K562 (cell line): Measurements from ENCODE around the gene ADCY4. TPM values are rescaled to one million over a fixed set of nuclear protein-coding genes. Genes with fewer than 3 reads are reported as not detected.

Experiments used
- BACH1 ChIP-seq: fragments of 200-800 bp; sonication (Bioruptor generic); IDR thresholded peaks from 2 replicates; pipeline ENCODE4 v1.6.1; 2016; ENCODE audit warnings: missing genetic modification characterization, missing compliant biosample characterization
- C11orf30 ChIP-seq: fragments of 450-650 bp; IDR thresholded peaks from 2 replicates; pipeline ENCODE4 v1.6.1; 2016; ENCODE audit warnings: low read depth, mild to moderate bottlenecking
- ELF4 ChIP-seq: fragments of 450-650 bp; formaldehyde crosslinking; IDR thresholded peaks from 2 replicates; pipeline ENCODE4 v1.4.0; 2022; ENCODE audit warnings: missing genetic modification characterization
- EP400 ChIP-seq: fragments of 450-650 bp; IDR thresholded peaks from 2 replicates; pipeline ENCODE4 v1.6.1; 2017; ENCODE audit warnings: antibody characterized with exemption, mild to moderate bottlenecking, moderate library complexity
- ETV5 ChIP-seq: sonication (generic); formaldehyde crosslinking; IDR thresholded peaks from 2 replicates; pipeline ENCODE4 v1.4.0; 2020; ENCODE audit warnings: low read depth, mild to moderate bottlenecking, missing genetic modification reagents
- HMG20A ChIP-seq: fragments of 450-650 bp; formaldehyde crosslinking; conservative IDR thresholded peaks from 2 replicates; pipeline ENCODE4 v1.4.0; 2020; ENCODE audit warnings: mild to moderate bottlenecking, mixed read lengths
- NBN ChIP-seq: fragments of 450-650 bp; IDR thresholded peaks from 2 replicates; pipeline ENCODE4 v1.6.1; 2016; ENCODE audit warnings: low read depth, mild to moderate bottlenecking
- PCBP1 ChIP-seq: fragments of 200-400 bp; formaldehyde crosslinking; IDR thresholded peaks from 2 replicates; pipeline ENCODE4 v1.6.1; 2018; ENCODE audit warnings: mild to moderate bottlenecking, low read depth, low read length; ENCODE audit not compliant: poor library complexity, severe bottlenecking
- RAD21 ChIP-seq, 2 experiments: fragments of 250-450 bp in 1 of 2; fragments of 450-650 bp in 1 of 2; sonication (Bioruptor Pico) in 1 of 2; formaldehyde crosslinking in 1 of 2; IDR thresholded peaks in 1 of 2; conservative IDR thresholded peaks in 1 of 2; 2 replicates each; pipeline versions ENCODE4 v1.4.0 to v1.8.0; 2020 to 2022; ENCODE audit warnings: mild to moderate bottlenecking in 2 of 2, moderate library complexity in 1 of 2
- TAF15 ChIP-seq: fragments of 200-400 bp; formaldehyde crosslinking; IDR thresholded peaks from 2 replicates; pipeline ENCODE4 v1.6.1; 2017; ENCODE audit warnings: mild to moderate bottlenecking, low read depth, low read length, moderate library complexity
- TRIM28 ChIP-seq: fragments of 450-650 bp; IDR thresholded peaks from 2 replicates; pipeline ENCODE4 v1.6.1; 2017
- ZBTB7A ChIP-seq: IDR thresholded peaks from 2 replicates; pipeline ENCODE4 v1.6.1; 2011; ENCODE audit warnings: low read depth, mild to moderate bottlenecking, low read length, moderate library complexity, borderline replicate concordance; ENCODE audit not compliant: control insufficient read depth
- ZNF282 ChIP-seq: sonication (generic); formaldehyde crosslinking; IDR thresholded peaks from 2 replicates; pipeline ENCODE4 v1.8.1; 2023; ENCODE audit warnings: missing genetic modification reagents
- ZNF444 ChIP-seq: fragments of 250-450 bp; sonication (Bioruptor Pico); IDR thresholded peaks from 2 replicates; pipeline ENCODE4 v1.4.0; 2020; ENCODE audit warnings: mild to moderate bottlenecking, moderate library complexity
- polyA plus RNA-seq, 8 experiments: library from polyadenylated mRNA; depleted of rRNA in 4 of 8; stranded (reverse) in 5 of 8; unstranded in 3 of 8; fragments of >200 nt; fragmentation: Nextera tagmentation in 2 of 8; fragmentation: Illumina TruSeq in 1 of 8; extraction: Ambion mirVana in 2 of 8; extraction: Trizol in 1 of 8; gene quantifications; 2 replicates each; pipeline versions ENCODE4 v1.2.1 to v1.2.3, GENCODE V29; 2011 to 2014; ENCODE audit warnings: inconsistent platforms in 1 of 8, missing spikeins in 1 of 8
- total RNA-seq, 7 experiments: library from RNA; depleted of rRNA in 6 of 7; stranded (reverse); fragments of >200 nt in 6 of 7; fragmentation: Illumina TruSeq in 2 of 7; extraction: Trizol in 2 of 7; gene quantifications; 2 replicates each; pipeline versions ENCODE4 v1.2.1 to v1.2.3, GENCODE V29; 2011 to 2021; ENCODE audit warnings: low replicate concordance in 1 of 7
- TF ChIP-seq, protein P1 (sequence below): IDR thresholded peaks from 2 replicates; pipeline ENCODE4 v1.6.1; 2016; ENCODE audit warnings: missing genetic modification characterization, missing compliant biosample characterization
- TF ChIP-seq, protein P2 (sequence below): fragments of 450-650 bp; IDR thresholded peaks from 2 replicates; pipeline ENCODE4 v1.6.1; 2016; ENCODE audit warnings: mild to moderate bottlenecking, moderate library complexity

ADCY4 gene
- total and polyA plus RNA-seq, 9 of the 15 experiments (the other 6 are each of a cell fraction or from before 2014, with no cell fraction given), result 0.04 to 0.31 (median 0.15) TPM; not detected in 2

DNA sequence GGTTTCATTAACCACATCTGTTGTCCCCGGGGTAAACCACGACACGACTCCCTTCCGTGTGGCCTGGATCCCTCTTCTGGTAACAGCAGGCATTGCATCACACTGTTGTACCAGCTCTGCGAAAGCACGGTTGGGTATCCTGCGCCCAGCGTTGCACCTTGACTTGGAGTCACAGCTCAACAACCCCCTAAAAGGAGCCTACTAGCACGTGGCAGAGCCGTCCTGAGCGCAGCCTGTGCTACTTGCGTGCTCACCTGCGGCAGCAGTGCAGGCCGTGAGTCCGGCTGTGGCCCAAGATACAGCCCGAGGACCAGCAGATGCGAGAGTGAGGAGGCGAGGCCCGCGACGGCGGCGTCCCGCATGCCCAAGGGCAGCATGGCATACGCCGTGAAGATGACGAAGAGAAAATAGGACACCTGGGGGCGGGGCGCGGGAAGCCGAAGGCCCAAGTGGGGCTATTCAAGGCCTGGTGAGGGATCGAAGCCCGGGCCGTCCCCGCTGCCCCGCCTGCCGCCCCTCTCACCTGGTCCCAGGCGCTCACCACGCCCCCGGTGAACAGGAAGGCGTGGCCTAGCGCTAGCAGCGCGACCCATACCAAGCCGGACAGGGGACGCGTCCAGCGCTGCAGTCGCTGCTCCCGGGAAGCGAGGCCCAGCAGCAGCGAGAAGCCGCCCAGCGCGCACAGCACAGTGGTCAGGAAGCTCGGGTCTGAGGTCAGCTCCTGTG, 2.4 kb downstream of the ADCY4 start (continued):
- TF ChIP-seq ZBTB7A (no peak), PCBP1 (no peak), TAF15 (no peak), NBN (no peak), EP400 (no peak), RAD21 (CRISPR knock-in tag; conservative IDR thresholded peaks at IDR 0.05 in 1 of 2, IDR thresholded peaks at IDR 0.05 in 1 of 2) (peak; percentile 33 to 48; a peak in 3 of 4 replicates), ZNF282 (CRISPR knock-in tag) (0 out of 2 replicates have a peak, but pooled peaks have one; percentile 68), BACH1 (tag) (no peak), ETV5 (CRISPR knock-in tag) (no peak), HMG20A (no peak), C11orf30 (no peak), TRIM28 (no peak), ELF4 (CRISPR knock-in tag) (no peak), ZNF444 (CRISPR knock-in tag) (no peak)
- TF ChIP-seq, protein P1, sequence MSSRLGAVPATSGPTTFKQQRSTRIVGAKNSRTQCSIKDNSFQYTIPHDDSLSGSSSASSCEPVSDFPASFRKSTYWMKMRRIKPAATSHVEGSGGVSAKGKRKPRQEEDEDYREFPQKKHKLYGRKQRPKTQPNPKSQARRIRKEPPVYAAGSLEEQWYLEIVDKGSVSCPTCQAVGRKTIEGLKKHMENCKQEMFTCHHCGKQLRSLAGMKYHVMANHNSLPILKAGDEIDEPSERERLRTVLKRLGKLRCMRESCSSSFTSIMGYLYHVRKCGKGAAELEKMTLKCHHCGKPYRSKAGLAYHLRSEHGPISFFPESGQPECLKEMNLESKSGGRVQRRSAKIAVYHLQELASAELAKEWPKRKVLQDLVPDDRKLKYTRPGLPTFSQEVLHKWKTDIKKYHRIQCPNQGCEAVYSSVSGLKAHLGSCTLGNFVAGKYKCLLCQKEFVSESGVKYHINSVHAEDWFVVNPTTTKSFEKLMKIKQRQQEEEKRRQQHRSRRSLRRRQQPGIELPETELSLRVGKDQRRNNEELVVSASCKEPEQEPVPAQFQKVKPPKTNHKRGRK (tag), result no peak
- TF ChIP-seq, protein P2, sequence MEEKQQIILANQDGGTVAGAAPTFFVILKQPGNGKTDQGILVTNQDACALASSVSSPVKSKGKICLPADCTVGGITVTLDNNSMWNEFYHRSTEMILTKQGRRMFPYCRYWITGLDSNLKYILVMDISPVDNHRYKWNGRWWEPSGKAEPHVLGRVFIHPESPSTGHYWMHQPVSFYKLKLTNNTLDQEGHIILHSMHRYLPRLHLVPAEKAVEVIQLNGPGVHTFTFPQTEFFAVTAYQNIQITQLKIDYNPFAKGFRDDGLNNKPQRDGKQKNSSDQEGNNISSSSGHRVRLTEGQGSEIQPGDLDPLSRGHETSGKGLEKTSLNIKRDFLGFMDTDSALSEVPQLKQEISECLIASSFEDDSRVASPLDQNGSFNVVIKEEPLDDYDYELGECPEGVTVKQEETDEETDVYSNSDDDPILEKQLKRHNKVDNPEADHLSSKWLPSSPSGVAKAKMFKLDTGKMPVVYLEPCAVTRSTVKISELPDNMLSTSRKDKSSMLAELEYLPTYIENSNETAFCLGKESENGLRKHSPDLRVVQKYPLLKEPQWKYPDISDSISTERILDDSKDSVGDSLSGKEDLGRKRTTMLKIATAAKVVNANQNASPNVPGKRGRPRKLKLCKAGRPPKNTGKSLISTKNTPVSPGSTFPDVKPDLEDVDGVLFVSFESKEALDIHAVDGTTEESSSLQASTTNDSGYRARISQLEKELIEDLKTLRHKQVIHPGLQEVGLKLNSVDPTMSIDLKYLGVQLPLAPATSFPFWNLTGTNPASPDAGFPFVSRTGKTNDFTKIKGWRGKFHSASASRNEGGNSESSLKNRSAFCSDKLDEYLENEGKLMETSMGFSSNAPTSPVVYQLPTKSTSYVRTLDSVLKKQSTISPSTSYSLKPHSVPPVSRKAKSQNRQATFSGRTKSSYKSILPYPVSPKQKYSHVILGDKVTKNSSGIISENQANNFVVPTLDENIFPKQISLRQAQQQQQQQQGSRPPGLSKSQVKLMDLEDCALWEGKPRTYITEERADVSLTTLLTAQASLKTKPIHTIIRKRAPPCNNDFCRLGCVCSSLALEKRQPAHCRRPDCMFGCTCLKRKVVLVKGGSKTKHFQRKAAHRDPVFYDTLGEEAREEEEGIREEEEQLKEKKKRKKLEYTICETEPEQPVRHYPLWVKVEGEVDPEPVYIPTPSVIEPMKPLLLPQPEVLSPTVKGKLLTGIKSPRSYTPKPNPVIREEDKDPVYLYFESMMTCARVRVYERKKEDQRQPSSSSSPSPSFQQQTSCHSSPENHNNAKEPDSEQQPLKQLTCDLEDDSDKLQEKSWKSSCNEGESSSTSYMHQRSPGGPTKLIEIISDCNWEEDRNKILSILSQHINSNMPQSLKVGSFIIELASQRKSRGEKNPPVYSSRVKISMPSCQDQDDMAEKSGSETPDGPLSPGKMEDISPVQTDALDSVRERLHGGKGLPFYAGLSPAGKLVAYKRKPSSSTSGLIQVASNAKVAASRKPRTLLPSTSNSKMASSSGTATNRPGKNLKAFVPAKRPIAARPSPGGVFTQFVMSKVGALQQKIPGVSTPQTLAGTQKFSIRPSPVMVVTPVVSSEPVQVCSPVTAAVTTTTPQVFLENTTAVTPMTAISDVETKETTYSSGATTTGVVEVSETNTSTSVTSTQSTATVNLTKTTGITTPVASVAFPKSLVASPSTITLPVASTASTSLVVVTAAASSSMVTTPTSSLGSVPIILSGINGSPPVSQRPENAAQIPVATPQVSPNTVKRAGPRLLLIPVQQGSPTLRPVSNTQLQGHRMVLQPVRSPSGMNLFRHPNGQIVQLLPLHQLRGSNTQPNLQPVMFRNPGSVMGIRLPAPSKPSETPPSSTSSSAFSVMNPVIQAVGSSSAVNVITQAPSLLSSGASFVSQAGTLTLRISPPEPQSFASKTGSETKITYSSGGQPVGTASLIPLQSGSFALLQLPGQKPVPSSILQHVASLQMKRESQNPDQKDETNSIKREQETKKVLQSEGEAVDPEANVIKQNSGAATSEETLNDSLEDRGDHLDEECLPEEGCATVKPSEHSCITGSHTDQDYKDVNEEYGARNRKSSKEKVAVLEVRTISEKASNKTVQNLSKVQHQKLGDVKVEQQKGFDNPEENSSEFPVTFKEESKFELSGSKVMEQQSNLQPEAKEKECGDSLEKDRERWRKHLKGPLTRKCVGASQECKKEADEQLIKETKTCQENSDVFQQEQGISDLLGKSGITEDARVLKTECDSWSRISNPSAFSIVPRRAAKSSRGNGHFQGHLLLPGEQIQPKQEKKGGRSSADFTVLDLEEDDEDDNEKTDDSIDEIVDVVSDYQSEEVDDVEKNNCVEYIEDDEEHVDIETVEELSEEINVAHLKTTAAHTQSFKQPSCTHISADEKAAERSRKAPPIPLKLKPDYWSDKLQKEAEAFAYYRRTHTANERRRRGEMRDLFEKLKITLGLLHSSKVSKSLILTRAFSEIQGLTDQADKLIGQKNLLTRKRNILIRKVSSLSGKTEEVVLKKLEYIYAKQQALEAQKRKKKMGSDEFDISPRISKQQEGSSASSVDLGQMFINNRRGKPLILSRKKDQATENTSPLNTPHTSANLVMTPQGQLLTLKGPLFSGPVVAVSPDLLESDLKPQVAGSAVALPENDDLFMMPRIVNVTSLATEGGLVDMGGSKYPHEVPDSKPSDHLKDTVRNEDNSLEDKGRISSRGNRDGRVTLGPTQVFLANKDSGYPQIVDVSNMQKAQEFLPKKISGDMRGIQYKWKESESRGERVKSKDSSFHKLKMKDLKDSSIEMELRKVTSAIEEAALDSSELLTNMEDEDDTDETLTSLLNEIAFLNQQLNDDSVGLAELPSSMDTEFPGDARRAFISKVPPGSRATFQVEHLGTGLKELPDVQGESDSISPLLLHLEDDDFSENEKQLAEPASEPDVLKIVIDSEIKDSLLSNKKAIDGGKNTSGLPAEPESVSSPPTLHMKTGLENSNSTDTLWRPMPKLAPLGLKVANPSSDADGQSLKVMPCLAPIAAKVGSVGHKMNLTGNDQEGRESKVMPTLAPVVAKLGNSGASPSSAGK, result peak; percentile 82
